HG02852 (cell line): Measurements from ENCODE around the gene ZNF121.
"Not testable (repeated sequence)": the region's sequence is repeated elsewhere in the genome, so short reads cannot be mapped to it uniquely, and the experiment has no call there.

Source experiments
- ATAC-seq: cut with Tn5 transposase; IDR thresholded peaks from one replicate; pipeline ENCODE4 v1.9.1; 2021; ENCODE audit warnings: mild to moderate bottlenecking, moderate library complexity; ENCODE audit not compliant: unreplicated experiment

Gene ZNF121

GRCh38 chr19:9584073-9584833, at the start of gene ZNF121:
Gene ZNF121, minus strand, starts transcription at chr19:9584504. Its CDS starts 16,407 bp downstream, at chr19:9568097.
- ATAC-seq = peak; percentile 89

- ATAC-seq = no peak
These were observed 43.6 kb upstream of the ZNF121 start for GRCh38 chr19:9627856-9628255.

GRCh38 chr19:9622531-9622930, 38.2 kb upstream of the ZNF121 start:
- ATAC-seq = no peak

GRCh38 chr19:9621156-9622037, 37.1 kb upstream of the ZNF121 start, which contains the start of gene ZNF561:
Gene ZNF561, minus strand, starts transcription at chr19:9621232. Its CDS starts 1,776 bp downstream, at chr19:9619456.
- peak; percentile 74 for ATAC-seq

GRCh38 chr19:9620842-9621155, 36.5 kb upstream of the ZNF121 start:
- ATAC-seq = peak; percentile 33

GRCh38 chr19:9615844-9616243, 31.5 kb upstream of the ZNF121 start:
- ATAC-seq = no peak

GRCh38 chr19:9610484-9611113, 26.3 kb upstream of the ZNF121 start:
- ATAC-seq = no peak

- no peak for ATAC-seq
These were observed 24.6 kb upstream of the ZNF121 start for GRCh38 chr19:9608912-9609311.

GRCh38 chr19:9597027-9597426, 12.7 kb upstream of the ZNF121 start:
- no peak for ATAC-seq

- no peak for ATAC-seq
These were observed 2.5 kb upstream of the ZNF121 start for GRCh38 chr19:9586764-9587163.

GRCh38 chr19:9582081-9582725, 2.1 kb downstream of the ZNF121 start:
- not testable (repeated sequence) for ATAC-seq

- ATAC-seq = no peak
These were observed 3.6 kb downstream of the ZNF121 start for GRCh38 chr19:9580728-9581127.

GRCh38 chr19:9570255-9570654, 14.0 kb downstream of the ZNF121 start:
- ATAC-seq = no peak

GRCh38 chr19:9566729-9567128, 17.6 kb downstream of the ZNF121 start:
- ATAC-seq = no peak

- no peak for ATAC-seq
These were observed 18.2 kb downstream of the ZNF121 start for GRCh38 chr19:9565900-9566705.

GRCh38 chr19:9552536-9553274, 31.6 kb downstream of the ZNF121 start:
- ATAC-seq = no peak

GRCh38 chr19:9547870-9548269, 36.4 kb downstream of the ZNF121 start:
- ATAC-seq = no peak

- ATAC-seq = not testable (repeated sequence)
These were observed 43.0 kb downstream of the ZNF121 start for GRCh38 chr19:9541281-9541680.

GRCh38 chr19:9539921-9540320, 44.4 kb downstream of the ZNF121 start:
- not testable (repeated sequence) for ATAC-seq
